Measurements from ENCODE around the gene ELL2. TPM values are rescaled to one million over a fixed set of nuclear protein-coding genes. Genes with fewer than 3 reads are reported as not detected.
"Not testable (repeated sequence)": the region's sequence is repeated elsewhere in the genome, so short reads cannot be mapped to it uniquely, and the experiment has no call there.

Gene ELL2
- total and polyA plus RNA-seq, 7 donors: 16.2 to 59.8 (median 36.9) TPM

- intact Hi-C loops (cut with DNase I): no loop called here
- Histone ChIP-seq H3K27me3 (ENCODE audit: insufficient read depth in 3 of 3, low read length in 2 of 3) (no peaks in the 10 kb centered on the region), H3K4me3 (no peak overlapping the region), H3K9me3 (no peaks in the 10 kb centered on the region), H3K4me1 (peaks cover 55% of the 10 kb centered on the region), H3K36me3 (ENCODE audit: insufficient read depth in 1 of 2, low read depth in 1 of 2) (no peaks in the 10 kb centered on the region), H3K27ac (peak overlapping the region; percentile 97)
- ATAC-seq: no peak
- WGBS, 3 donors: 64 to 100% (median 79%) methylated on average over 1 of the region's 1 CpG
- TF ChIP-seq CTCF (IDR thresholded peaks at IDR 0.05): no peak
- no peak for DNase-seq
Observed at GRCh38 chr5:95838556-95838955, 123.1 kb downstream of the ELL2 start.

GRCh38 chr5:95838001-95838520 lies 123.6 kb downstream of the ELL2 start:
- no peaks in the 10 kb centered on the region for H3K27me3 ChIP-seq (ENCODE audit: insufficient read depth in 3 of 3, low read length in 2 of 3)
- WGBS, 3 donors: 62 to 78% (median 64%) methylated on average over 8 of the region's 8 CpGs
- DNase-seq (peak; percentile 49 to 87), ATAC-seq (peak; percentile 23 to 63 (median 47))
- H3K36me3 ChIP-seq (ENCODE audit: insufficient read depth in 1 of 2, low read depth in 1 of 2): no peaks in the 10 kb centered on the region
- no peak for TF ChIP-seq CTCF (IDR thresholded peaks at IDR 0.05)
- peaks cover 50% of the 10 kb centered on the region for H3K4me1 ChIP-seq
- intact Hi-C loops (cut with DNase I): no loop called here
- no peaks in the 10 kb centered on the region for H3K9me3 ChIP-seq
- peak overlapping the region; percentile 97 for H3K27ac ChIP-seq
- H3K4me3 ChIP-seq: no peak overlapping the region

- DNase-seq: no peak
- Histone ChIP-seq H3K4me3 (no peak overlapping the region), H3K27me3 (ENCODE audit: insufficient read depth in 3 of 3, low read length in 2 of 3) (no peaks in the 10 kb centered on the region), H3K36me3 (ENCODE audit: insufficient read depth in 1 of 2, low read depth in 1 of 2) (no peaks in the 10 kb centered on the region), H3K27ac (peak overlapping the region; percentile 97), H3K4me1 (peaks cover 45% of the 10 kb centered on the region), H3K9me3 (no peaks in the 10 kb centered on the region)
- no peak for TF ChIP-seq CTCF (IDR thresholded peaks at IDR 0.05)
- 90 to 96% (median 91%) methylated on average over 5 of the region's 5 CpGs for WGBS, 3 donors
- ATAC-seq: no peak
- intact Hi-C loops (cut with DNase I): loop anchor here in 1 of 2 donors (2.0 kb wide), 1 partner anchor 15 kb away; the partner anchor contains the start of gene GLRX
Observed at GRCh38 chr5:95837492-95837891, 124.2 kb downstream of the ELL2 start.

DNA sequence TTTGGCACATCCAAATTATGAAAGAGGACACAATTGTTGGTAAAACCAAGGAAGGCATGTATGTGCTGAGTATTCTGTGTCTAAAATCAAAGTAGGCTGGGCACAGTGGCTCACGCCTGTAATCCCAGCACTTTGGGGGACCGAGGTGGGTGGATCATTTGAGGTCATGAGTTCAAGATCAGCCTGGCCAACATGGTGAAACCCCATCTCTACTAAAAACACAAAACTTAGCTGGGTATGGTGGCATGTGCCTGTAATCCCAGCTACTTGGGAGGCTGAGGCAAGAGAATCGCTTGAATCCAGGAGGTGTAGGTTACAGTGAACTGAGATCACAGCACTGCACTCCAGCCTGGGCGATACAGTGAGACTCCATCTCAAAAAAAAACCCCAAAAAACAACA lies 124.7 kb downstream of the ELL2 start:
- Histone ChIP-seq H3K4me3 (peak overlapping the region; percentile 83), H3K27ac (peak overlapping the region; percentile 97), H3K4me1 (peaks cover 41% of the 10 kb centered on the region)
- intact Hi-C loops (cut with DNase I): loop anchor here in 1 of 2 donors (2.0 kb wide), 1 partner anchor 14 kb away; the partner anchor contains the start of gene GLRX
- H3K9me3 ChIP-seq; H3K36me3 ChIP-seq (ENCODE audit: insufficient read depth in 1 of 2, low read depth in 1 of 2); H3K27me3 ChIP-seq (ENCODE audit: insufficient read depth in 3 of 3, low read length in 2 of 3): not testable (repeated sequence)
- ATAC-seq (peak in 3 of 4 donors; percentile 6 to 26 (median 13)), DNase-seq (peak in 1 of 2 donors; percentile 60)
- 40 to 78% (median 55%) methylated on average over 4 of the region's 4 CpGs for WGBS, 3 donors

DNA sequence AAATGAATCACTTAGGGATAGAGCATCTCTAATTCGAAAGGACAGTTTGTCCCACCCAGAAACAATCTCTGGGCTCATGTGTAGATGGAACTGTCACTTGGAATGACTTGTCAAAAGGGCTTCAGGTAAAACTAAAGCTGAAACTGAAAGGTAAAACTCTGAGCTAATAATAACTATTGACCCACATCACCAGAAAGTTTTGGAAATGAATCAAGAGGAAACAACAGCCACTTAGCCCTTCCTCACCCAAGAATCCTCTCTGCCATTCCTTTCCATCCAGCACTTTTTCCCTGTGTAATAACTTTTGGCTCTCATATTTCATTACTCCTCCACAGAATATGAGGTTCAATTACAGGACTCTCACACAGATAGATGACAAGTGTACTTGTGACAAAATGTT lies 125.1 kb downstream of the ELL2 start:
- no peak for DNase-seq
- Histone ChIP-seq H3K9me3 (no peaks in the 10 kb centered on the region), H3K4me3 (peak overlapping the region; percentile 83), H3K4me1 (peaks cover 40% of the 10 kb centered on the region), H3K36me3 (ENCODE audit: insufficient read depth in 1 of 2, low read depth in 1 of 2) (no peaks in the 10 kb centered on the region), H3K27ac (peak overlapping the region; percentile 97), H3K27me3 (ENCODE audit: insufficient read depth in 3 of 3, low read length in 2 of 3) (no peaks in the 10 kb centered on the region)
- intact Hi-C loops (cut with DNase I): loop anchor here in 1 of 2 donors (2.0 kb wide), 1 partner anchor 14 kb away; the partner anchor contains the start of gene GLRX
- TF ChIP-seq CTCF (IDR thresholded peaks at IDR 0.05): no peak
- WGBS, 3 donors: 34 to 87% (median 39%) methylated on average over 1 of the region's 1 CpG
- peak; percentile 45 to 66 (median 66) for ATAC-seq

Measured in psoas muscle (tissue), 8 donors.